CD4-positive, alpha-beta T cell treated with Interleukin-2 at 100 ng/mL for 4 hours (primary cell): ENCODE results near the gene SYT7.

Experiments
- DNase-seq: peaks from one replicate; pipeline ENCODE4 v3.0.0-alpha.2; 2020; ENCODE audit warnings: low spot score

Gene SYT7

GRCh38 chr11:61536676-61537270, 44.1 kb downstream of the SYT7 start:
- DNase-seq = no peak

DNA sequence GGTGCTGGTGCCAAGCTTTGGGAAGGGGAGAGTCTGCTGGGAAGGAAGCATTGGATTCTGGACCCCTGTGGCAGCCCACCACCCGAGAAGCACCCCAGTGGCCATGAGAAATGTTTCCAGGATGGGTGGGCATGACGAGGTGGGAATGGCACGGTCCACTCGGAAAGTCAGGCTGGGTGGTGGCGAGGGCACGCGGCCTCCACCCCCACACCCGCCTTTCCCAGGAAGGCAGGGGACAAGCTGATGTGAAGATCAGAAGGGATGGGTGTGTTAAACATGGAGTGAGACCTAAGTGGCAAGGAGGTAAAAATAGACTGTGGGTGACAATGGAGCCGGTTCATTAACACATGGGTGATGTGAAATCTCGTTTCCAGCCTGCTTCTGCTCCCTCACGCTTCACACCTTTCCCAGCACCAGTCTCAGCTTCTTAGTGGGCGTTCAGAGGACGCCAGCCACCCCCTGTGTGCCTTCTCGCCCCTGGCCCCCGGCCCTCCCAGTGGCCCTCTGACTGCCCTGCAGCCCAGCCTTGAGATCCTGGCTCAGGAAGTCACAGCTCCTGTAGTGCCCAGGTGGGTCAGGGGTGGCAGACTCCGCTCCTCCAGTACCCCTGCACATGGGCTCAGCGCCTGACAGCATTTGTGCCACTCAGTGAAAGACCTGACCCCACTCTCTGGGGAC, 44.7 kb downstream of the SYT7 start:
- DNase-seq = no peak

GRCh38 chr11:61534933-61535839, 45.7 kb downstream of the SYT7 start:
- no peak for DNase-seq

DNA sequence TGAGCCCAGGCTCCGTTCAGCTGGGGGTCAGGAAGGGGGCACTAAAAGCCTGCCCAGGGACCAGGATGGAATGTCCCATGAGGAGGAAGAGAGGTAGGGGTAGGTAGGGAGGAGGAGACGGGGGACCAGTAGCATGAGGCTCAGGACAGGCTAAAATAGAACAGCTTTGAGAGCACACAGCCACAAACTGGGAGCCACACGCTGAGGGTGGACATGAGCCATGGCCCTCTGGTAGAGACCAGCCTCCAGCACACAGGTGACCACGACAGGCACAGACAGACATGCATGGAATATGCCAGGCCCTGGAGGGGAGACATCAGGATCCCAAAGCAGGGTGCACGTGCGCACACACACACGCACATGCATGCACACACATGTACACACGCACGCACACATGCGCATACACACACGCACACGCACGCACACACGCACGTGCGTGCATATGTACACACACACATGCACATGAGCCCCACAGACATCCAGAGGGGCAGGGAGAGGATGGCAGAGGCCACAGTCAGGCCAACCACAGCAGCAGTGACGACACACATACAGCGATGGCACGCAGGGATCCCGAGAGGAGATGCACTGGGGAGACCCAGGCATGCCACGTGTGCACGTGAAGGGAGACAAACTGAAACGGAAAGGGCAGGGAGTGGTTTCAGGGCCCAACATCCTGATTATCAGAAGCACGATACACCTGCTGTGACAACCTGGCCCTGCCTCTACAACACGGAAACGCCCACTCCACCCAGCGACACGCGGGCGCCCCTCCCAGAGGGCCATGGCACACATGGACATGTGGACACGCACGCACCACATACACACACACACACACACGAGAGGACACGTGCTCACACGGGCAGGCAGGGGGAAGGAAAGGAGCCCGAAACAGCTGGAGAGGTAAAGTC, 46.6 kb downstream of the SYT7 start:
- no peak for DNase-seq

GRCh38 chr11:61533401-61533800, 47.5 kb downstream of the SYT7 start:
- DNase-seq = no peak

DNA sequence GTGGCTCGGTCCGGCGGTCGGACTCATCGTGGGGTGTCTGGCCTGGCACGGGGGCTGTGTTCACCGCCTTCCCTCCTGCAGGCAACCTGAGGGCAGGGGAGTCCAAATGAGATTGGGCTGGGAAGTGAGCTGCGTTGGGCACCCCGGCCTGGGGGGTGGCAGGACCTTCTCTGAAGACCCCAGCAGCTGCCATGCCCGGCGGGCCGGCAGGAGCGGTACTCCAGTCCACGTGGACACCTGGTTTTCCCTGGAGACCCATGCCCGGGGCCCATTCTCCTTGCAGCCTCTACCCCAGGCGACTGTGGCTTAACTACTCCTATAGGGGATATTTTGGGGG, 47.9 kb downstream of the SYT7 start:
- DNase-seq = no peak

DNA sequence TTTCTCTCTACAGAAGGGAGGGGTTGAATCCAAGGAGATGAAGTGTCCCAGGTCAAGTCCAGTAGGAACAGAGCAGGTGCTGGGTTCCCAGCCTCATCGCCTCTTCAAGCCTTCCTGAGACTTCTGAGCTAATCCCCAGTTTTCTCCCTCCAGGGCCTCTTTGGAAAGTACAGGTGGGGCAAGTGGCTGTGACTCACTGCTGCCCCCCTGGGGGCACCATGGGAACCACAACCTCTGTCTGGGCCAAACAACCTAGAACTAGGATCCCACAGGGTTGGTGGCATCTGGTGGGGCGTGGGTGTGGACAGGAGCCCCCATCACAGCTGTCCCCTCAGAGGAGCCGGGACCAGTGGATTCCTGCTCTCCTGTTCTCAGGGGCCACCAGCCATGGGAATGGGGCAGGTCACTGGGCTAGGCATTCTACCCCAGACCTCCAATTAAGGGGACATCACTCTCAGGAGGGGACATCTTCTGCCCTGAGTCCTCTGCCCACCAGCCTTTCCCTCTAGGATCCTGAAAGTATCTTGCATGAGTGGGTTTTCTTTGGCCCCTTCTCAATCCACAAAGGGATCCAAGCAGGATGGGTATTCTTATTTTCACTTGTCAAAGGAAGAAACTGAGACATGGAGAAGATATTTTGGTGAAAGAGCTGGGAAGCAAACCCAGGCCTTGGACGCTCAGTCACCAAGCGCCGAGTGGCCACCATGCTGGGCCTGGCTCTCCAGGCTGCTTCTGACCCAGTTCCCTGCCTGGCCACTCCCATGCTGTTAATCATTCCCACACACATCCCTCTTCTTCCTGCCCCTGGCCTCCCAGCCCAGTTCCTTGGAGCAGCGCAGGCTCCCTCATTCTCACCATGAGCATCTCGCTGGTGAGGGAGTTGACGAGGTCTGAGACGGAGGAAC, 48.5 kb downstream of the SYT7 start:
- DNase-seq = peak; percentile 39

GRCh38 chr11:61531044-61531443, 49.8 kb downstream of the SYT7 start:
- no peak for DNase-seq

- DNase-seq = no peak
These were observed 51.2 kb downstream of the SYT7 start for GRCh38 chr11:61529537-61530225.

GRCh38 chr11:61528114-61528513, 52.8 kb downstream of the SYT7 start:
- DNase-seq = no peak

DNA sequence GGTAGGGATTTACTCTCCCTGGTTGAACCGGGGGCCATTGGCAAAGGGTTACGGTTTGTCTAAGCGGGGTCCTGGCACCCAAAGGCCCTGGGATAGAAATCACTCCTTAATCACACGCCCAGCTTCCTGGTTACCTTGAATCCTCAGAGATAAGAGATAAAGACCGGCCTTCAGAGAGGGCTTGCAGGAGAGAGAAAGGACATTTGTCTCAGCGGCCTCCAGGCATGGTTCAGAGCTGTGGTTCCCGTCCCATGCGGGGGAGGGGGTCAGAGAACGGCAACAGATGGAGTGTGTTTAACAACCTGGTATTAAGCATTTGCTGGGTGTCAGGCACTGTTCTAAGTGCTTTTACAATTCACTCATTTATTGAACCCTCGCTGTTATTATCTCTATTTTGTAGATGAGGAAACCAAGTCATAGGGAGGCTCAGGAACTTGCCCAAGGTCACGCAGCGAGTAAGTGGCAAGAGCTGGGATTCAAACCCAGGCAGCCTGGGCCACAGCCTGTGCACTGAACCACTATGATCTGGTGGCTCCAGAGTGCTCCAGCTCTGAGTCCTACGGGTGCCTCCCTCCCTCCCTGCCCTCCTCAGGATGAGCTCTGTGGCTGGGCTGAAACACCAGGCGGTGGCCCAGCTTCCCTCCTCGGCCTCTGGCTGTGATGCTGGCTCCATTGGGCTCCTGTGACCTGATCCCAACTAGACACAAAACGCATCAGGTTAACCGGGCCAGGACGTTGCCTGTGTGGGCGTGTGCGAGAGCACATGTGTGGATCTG, 53.7 kb downstream of the SYT7 start:
- no peak for DNase-seq

- DNase-seq = no peak
These were observed 54.6 kb downstream of the SYT7 start for GRCh38 chr11:61526229-61526628.

DNA sequence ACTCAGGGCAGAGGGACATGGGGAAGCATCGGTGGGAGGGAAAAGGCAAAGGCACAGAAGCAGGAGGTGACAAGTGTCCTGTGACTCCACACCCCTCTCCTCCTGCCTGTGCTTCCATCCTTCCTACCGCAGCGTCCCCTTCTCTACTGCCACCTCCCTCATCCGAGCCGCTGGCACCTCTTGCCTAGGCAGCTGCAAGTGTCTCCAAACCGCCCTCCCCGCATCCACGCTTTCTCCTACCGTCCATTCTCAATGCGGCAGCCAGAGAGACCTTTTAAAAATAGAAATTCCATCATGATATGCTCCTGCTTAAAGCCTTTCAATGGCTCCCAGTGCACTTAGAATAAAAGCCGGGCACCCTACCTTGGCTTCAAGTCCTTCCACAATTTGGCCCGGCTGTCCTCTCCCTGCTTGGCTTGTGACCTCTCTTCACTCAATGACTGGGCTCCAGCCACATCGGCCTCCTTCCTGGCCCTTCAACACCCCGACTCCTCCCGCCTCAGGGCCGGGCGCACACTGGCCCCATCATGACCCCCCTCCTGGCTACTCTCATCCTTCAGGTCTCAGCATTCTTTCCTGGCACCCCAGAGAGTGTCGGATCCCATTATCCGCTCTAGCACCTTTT, 55.8 kb downstream of the SYT7 start:
- no peak for DNase-seq

DNA sequence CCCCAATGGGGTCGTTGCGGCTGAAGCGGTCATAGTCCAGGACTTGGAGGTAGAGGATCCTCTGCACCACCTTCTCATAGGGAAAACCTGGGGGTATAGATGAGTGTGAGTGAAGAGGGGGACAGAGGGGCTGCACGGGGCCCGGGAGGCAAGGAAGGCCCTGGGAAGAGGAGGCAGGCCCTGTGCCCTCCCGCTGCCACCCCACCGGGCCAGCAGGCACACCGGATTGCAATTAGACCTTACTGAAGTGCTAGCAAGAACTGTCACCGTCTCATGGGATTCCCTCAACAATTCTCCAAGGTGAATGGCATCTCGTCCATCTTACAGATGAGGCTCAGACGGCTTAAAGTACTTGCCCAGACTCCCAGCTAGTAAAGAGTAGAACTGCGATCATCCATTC, 56.4 kb downstream of the SYT7 start:
- no peak for DNase-seq

GRCh38 chr11:61522881-61523280, 58.0 kb downstream of the SYT7 start:
- DNase-seq = no peak

DNA sequence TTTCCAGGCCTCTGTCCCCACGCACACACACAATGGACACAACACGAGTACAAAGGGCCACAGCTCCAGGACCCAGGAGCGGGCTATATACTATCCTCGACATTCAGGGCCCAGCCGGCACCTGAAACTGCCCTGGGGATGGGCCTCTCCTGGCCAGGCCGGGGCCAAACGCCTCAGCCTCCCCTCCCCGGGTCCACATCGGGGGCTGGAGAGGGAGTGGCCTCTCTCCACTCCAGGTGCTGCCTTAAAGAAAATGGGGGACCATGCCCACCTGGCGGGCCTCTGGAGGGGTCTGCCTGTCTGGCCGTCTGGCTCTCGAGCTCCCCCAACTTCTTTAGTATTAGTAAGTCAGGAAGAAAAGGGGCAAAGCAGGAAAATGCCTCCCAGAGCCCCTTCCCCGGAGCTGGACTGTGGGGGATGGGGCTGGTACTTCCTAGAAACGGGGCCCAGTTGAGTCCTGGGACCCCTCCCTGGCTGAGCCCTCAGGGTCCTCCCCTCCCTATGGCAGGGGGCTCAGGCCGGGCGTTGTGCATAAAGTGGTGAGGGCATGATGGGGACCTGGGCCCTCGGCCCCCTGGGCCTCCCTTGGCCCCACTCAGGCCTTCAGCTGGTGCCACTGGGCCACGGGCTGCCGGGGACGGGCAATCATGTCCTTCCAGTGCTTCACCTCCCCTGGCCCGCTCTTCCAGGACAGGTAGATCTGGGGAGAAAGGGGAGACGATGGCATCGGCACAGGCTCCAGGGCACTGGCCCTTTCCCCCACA, 62.7 kb downstream of the SYT7 start:
- no peak for DNase-seq

DNA sequence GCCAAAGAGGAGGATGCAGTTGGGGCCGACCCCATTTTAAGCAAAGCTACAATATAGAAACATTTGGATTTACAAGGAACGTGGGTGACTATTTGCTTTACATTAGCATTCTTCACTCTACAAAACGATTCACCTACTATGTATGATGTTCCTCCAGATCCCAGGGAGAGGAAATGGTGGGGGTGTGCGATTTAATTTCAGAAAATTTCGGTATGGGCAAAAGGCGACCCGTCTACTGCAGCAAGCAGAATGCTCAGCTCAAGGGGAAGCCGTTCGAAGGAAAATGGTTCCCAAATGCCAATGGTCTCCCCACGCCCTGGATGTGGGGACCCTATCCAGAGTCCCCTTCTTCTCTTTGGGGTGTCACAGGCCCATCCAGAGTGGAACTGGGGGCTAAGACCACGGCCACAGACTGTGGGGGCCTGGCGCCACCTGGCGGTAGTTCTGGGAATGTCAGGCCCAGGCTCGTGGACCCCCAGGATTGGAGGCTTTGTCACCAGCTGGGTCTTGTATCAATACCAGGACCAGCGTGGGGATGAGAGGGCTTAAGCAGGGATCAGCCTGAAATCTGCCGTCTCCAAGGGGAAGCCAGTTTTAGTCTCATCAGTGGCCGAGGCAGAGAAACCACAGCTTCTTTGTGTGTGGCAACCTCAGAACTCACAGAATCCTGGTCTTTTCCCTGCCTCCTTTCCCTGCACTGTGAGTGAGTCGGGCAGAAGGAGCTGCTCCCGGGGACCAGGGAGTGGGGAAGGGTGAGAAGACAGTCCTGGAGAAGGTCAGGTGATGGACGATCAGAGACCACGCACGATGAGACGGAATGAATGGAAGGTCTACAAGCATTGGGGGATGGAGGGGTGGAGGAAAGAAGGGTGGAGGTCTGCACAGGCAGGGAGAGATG, 64.0 kb downstream of the SYT7 start:
- DNase-seq = peak; percentile 39
